T1000 (cell line): ENCODE results near the gene GPRC5C.

Experiments used
- DNase-seq: peaks from one replicate; lab custom pipeline; 2025; ENCODE audit warnings: mixed read lengths; lab: John Stamatoyannopoulos, UW

The GPRC5C gene

GRCh38 chr17:74407384-74407783, 24.5 kb upstream of the GPRC5C start:
- no peak for DNase-seq

GRCh38 chr17:74408262-74408661, 23.6 kb upstream of the GPRC5C start:
- no peak for DNase-seq

GRCh38 chr17:74408815-74409214, 23.1 kb upstream of the GPRC5C start:
- DNase-seq, result no peak

GRCh38 chr17:74410001-74410443, 21.9 kb upstream of the GPRC5C start:
- no peak for DNase-seq

GRCh38 chr17:74412581-74412980, 19.3 kb upstream of the GPRC5C start:
- no peak for DNase-seq

GRCh38 chr17:74413491-74413890, 18.4 kb upstream of the GPRC5C start:
- no peak for DNase-seq

- DNase-seq, result no peak
Observed at GRCh38 chr17:74414510-74414909, 17.4 kb upstream of the GPRC5C start.

- DNase-seq, result no peak
Observed at GRCh38 chr17:74415608-74416396, 16.1 kb upstream of the GPRC5C start.

GRCh38 chr17:74417178-74418045, 14.5 kb upstream of the GPRC5C start:
- DNase-seq, result no peak

- no peak for DNase-seq
Observed at GRCh38 chr17:74419928-74420411, 11.9 kb upstream of the GPRC5C start.

GRCh38 chr17:74424117-74424516, 7.8 kb upstream of the GPRC5C start:
- no peak for DNase-seq

GRCh38 chr17:74424657-74425056, 7.2 kb upstream of the GPRC5C start:
- no peak for DNase-seq

GRCh38 chr17:74426551-74427047, 5.3 kb upstream of the GPRC5C start:
- DNase-seq, result no peak

GRCh38 chr17:74427048-74427762, 4.7 kb upstream of the GPRC5C start:
- no peak for DNase-seq

GRCh38 chr17:74427763-74428153, 4.1 kb upstream of the GPRC5C start:
- DNase-seq, result no peak

- no peak for DNase-seq
Observed at GRCh38 chr17:74429604-74430384, 2.1 kb upstream of the GPRC5C start.

GRCh38 chr17:74430385-74430705, 1.5 kb upstream of the GPRC5C start:
- no peak for DNase-seq

GRCh38 chr17:74430706-74431567, 951 bp upstream of the GPRC5C start:
- no peak for DNase-seq

GRCh38 chr17:74432424-74432690, 469 bp downstream of the GPRC5C start:
- DNase-seq, result no peak

- DNase-seq, result no peak
Observed at GRCh38 chr17:74432766-74433391, 991 bp downstream of the GPRC5C start.
